Calu3 (cell line): Measurements from ENCODE around the gene RPL37A. TPM values are rescaled to one million over a fixed set of nuclear protein-coding genes. Genes with fewer than 3 reads are reported as not detected.

Source experiments
- Bru-seq: library from RNA; stranded (reverse); fragments of 400-500 nt; gene quantifications from one replicate; lab custom pipeline; 2021; lab: Mats Ljungman, UMichigan
- BruChase-seq, 2 experiments: library from RNA; stranded (reverse); fragments of 400-500 nt; gene quantifications; one replicate each; lab custom pipeline; 2021; lab: Mats Ljungman, UMichigan
- BruUV-seq: library from RNA; stranded (reverse); fragments of 400-500 nt; replicated peaks from 2 replicates; lab custom pipeline; 2021; lab: Mats Ljungman, UMichigan
- CTCF ChIA-PET: fragments of 300-600 bp; sonication (Branson Sonifier 250); formaldehyde crosslinking; loops from one replicate; lab custom pipeline; 2022; ENCODE audit warnings: antibody characterized with exemption; lab: Charles Lee
- DNase-seq: peaks from one replicate; pipeline ENCODE4 v3.0.0; 2022
- H3K27ac Mint-ChIP-seq: one replicate; pipeline ENCODE4 v1.8.0; 2022; ENCODE audit warnings: mixed read lengths; ENCODE audit not compliant: unreplicated experiment
- H3K27me3 Mint-ChIP-seq: one replicate; pipeline ENCODE4 v1.8.0; 2022; ENCODE audit warnings: mixed read lengths; ENCODE audit not compliant: unreplicated experiment
- H3K36me3 Mint-ChIP-seq: one replicate; pipeline ENCODE4 v1.8.0; 2022; ENCODE audit warnings: mild to moderate bottlenecking, moderate library complexity, mixed read lengths; ENCODE audit not compliant: insufficient read depth, unreplicated experiment
- H3K4me1 Mint-ChIP-seq: one replicate; pipeline ENCODE4 v1.8.0; 2022; ENCODE audit warnings: mild to moderate bottlenecking, low read depth, mixed read lengths; ENCODE audit not compliant: unreplicated experiment
- H3K4me3 Mint-ChIP-seq: one replicate; pipeline ENCODE4 v1.8.0; 2022; ENCODE audit warnings: mild to moderate bottlenecking, low read depth, moderate library complexity, mixed read lengths; ENCODE audit not compliant: unreplicated experiment
- H3K9me3 Mint-ChIP-seq: one replicate; pipeline ENCODE4 v1.8.0; 2022; ENCODE audit warnings: low read depth, mixed read lengths; ENCODE audit not compliant: unreplicated experiment
- CTCF ChIP-seq: fragments of 200-600 bp; IDR thresholded peaks from one replicate; pipeline ENCODE4 v1.8.0; 2022; ENCODE audit warnings: antibody characterized with exemption; ENCODE audit not compliant: unreplicated experiment
- intact Hi-C: fragments of 100-400 bp; cut with micrococcal nuclease; formaldehyde crosslinking; loops from one replicate; pipeline ENCODE4 v1.10.0; 2022; ENCODE audit not compliant: unreplicated experiment
- long read RNA-seq: library from polyadenylated mRNA; stranded (forward); transcript quantifications from one replicate; pipeline ENCODE4 v2.0.0, GENCODE V29; 2022
- total RNA-seq: library from RNA; stranded (reverse); gene quantifications from 2 replicates; pipeline ENCODE4 v1.2.3, GENCODE V29; 2022

The RPL37A gene
- total RNA-seq (1,797 and 1,889 TPM in 2 replicates), Bru-seq, nascent RNA (percentile 77 among the genes with signal in this experiment), BruChase-seq, experiment 1, labeled RNA remaining after a 6-hour chase (percentile 81 among the genes with signal in this experiment), BruChase-seq, experiment 2, labeled RNA remaining after a 2-hour chase (percentile 88 among the genes with signal in this experiment)
- long read RNA-seq, transcript RPL37A-210 (4 exons, 3,647 nt), result major isoform, 643 of 775 reads
- long read RNA-seq, transcript RPL37A-201 (3 exons, 742 nt), result minor isoform, 111 of 775 reads
- long read RNA-seq, partial matches to known transcripts, result 12 of 775 reads
- long read RNA-seq, other reads (novel, unspliced or antisense), result 7 of 775 reads

DNA sequence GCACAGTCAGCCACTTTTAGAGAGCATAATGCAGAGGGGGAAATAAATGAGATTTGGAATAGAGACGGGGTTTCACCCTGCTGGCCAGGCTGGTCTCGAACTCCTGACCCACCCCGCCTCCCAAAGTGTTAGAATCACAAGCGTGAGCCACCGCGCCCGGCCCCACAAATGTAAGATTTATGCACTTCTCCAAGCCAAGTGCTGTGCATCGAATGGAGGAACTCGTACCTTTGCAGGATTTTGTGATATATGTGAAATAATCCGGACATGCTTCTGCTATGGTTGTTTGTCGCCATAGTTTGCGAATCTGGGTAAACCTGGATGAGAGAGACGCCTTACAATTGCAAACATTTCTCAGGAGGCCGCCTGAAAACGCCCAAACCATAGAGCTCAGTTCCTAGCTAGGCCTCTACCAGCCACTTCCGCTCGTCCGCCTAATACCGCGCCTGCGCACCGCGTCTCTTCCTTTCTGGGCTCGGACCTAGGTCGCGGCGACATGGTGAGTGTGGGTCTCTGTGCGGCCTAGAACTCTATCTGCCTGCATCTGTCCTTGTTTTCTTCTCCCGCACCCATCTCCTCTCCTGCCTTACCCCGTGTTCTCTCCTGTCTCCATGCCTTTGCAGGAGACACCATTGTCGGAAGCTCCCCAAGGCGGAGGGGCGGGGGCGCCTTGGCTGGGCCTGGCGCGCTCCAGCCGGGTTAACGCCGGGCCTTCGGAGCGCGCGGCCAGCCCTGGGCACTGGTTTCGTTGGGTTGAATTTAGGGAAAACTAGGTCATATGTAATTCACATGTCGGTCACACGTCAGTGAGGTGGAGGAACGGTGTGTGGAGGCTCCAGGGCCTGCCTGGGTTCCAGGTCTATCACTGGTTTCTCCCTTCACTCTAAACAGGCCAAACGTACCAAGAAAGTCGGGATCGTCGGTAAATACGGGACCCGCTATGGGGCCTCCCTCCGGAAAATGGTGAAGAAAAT lies at the start of gene RPL37A:
RPL37A (plus strand) TSS at position 466 of the 974 bp plus-strand sequence; CDS start at position 497, 31 bp downstream.
- intact Hi-C loops, result no loop called here
- H3K36me3 Mint-ChIP-seq, result peaks cover 61% of the 10 kb centered on the region
- H3K4me1 Mint-ChIP-seq, result peaks cover 27% of the 10 kb centered on the region

DNA sequence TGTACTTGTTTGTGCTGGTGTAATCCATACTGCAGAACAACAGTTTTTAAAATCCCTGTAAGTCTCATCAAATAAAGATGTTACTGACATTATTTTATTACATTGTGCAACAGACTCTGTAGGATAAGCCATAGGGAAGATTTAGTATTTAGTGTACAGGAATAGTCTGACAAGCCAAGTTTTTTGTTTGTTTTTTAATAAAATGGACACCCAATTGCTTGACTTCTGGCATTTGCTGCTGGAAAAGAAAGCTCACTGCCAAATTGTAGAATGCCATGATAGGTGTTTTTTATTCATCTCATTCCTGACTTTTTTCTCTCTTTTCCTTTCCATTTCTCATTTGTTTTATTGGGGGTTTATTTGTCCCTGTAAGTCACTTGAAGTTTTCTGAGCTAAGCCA lies 48.3 kb upstream of the RPL37A start:
- intact Hi-C loops, result no loop called here
- no peaks in the 10 kb centered on the region for H3K9me3 Mint-ChIP-seq
- CTCF ChIA-PET, result no interaction called here
- DNase-seq, result no peak
- no peaks in the 10 kb centered on the region for H3K27me3 Mint-ChIP-seq
- no peak overlapping the region for H3K27ac Mint-ChIP-seq
- no peak overlapping the region for H3K4me3 Mint-ChIP-seq
- peaks cover 21% of the 10 kb centered on the region for H3K36me3 Mint-ChIP-seq
- H3K4me1 Mint-ChIP-seq, result no peaks in the 10 kb centered on the region
- no TSS peak for BruUV-seq
- no peak for TF ChIP-seq CTCF

More for the DNA sequence above, at the start of gene RPL37A:
- H3K4me3 Mint-ChIP-seq, result peak within 1 kb of the TSS; percentile 100
- peak within 1 kb of the TSS; percentile 100 for H3K27ac Mint-ChIP-seq
- no peak for TF ChIP-seq CTCF
- peak; percentile 91 for DNase-seq
- CTCF ChIA-PET, result interaction anchor here (0.6 kb wide), 1 partner anchor 37 kb away, joined by 3 read pairs; no protein-coding TSS in a partner anchor
- no peaks in the 10 kb centered on the region for H3K9me3 Mint-ChIP-seq
- H3K27me3 Mint-ChIP-seq, result no peaks in the 10 kb centered on the region
- BruUV-seq, result no TSS peak

DNA sequence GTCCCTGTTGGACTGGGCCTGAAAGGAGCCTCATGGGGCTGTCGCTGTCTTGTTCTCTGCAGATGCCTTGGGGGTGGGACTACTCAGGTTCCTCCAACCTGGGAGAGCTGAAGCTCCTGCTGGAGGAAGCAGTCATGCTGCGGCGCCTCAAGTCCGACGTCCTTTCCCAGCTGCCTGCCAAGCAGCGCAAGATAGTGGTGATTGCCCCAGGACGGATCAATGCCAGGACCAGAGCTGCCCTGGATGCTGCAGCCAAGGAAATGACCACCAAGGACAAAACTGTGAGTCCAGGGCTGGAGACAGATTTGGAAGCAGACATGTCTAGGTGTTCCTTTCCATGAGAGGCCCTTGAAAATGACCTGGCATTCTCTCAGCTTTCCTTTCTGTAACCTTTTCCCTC lies 47.9 kb upstream of the RPL37A start:
- H3K4me3 Mint-ChIP-seq, result no peak overlapping the region
- no peak for DNase-seq
- no peaks in the 10 kb centered on the region for H3K27me3 Mint-ChIP-seq
- intact Hi-C loops, result no loop called here
- peaks cover 1% of the 10 kb centered on the region for H3K9me3 Mint-ChIP-seq
- no TSS peak for BruUV-seq
- H3K4me1 Mint-ChIP-seq, result no peaks in the 10 kb centered on the region
- peaks cover 22% of the 10 kb centered on the region for H3K36me3 Mint-ChIP-seq
- CTCF ChIA-PET, result no interaction called here
- H3K27ac Mint-ChIP-seq, result no peak overlapping the region
- TF ChIP-seq CTCF, result no peak

- TF ChIP-seq CTCF, result no peak
- Mint-ChIP-seq H3K4me3 (no peak overlapping the region), H3K9me3 (peaks cover 6% of the 10 kb centered on the region), H3K4me1 (no peaks in the 10 kb centered on the region), H3K27ac (no peak overlapping the region), H3K27me3 (no peaks in the 10 kb centered on the region), H3K36me3 (peaks cover 10% of the 10 kb centered on the region)
- CTCF ChIA-PET, result no interaction called here
- DNase-seq, result no peak
- intact Hi-C loops, result no loop called here
- BruUV-seq, result no TSS peak
Observed at GRCh38 chr2:216453955-216454614, 44.6 kb upstream of the RPL37A start.
